Epithelial cell of proximal tubule (primary cell): ENCODE results near the gene TMEM208. TPM values are rescaled to one million over a fixed set of nuclear protein-coding genes. Genes with fewer than 3 reads are reported as not detected.
A peak's percentile ranks its signal among the peaks of the same experiment; 100 is the strongest.

ENCODE experiments used
- DNase-seq: peaks from one replicate; pipeline ENCODE4 v3.0.0-alpha.2; 2011; ENCODE audit warnings: low read depth
- H3K4me3 ChIP-seq: 2 replicates; pipeline ENCODE4 v1.5.1; 2011; ENCODE audit warnings: low read depth, mild to moderate bottlenecking, low read length
- CTCF ChIP-seq: conservative IDR thresholded peaks from 2 replicates; pipeline ENCODE4 v1.5.1; 2012; ENCODE audit warnings: low read depth, mild to moderate bottlenecking, low read length
- total RNA-seq: library from RNA; depleted of rRNA; stranded (reverse); fragments of >200 nt; gene quantifications from 2 replicates; pipeline ENCODE4 v1.2.3, GENCODE V29; 2015

The TMEM208 gene
- total RNA-seq, 1 donor from 2014 or later = 54.8 TPM

GRCh38 chr16:67246756-67247191 lies 19.8 kb downstream of the TMEM208 start:
- DNase-seq = no peak
- no peak for TF ChIP-seq CTCF
- H3K4me3 ChIP-seq = peak overlapping the region; percentile 90

DNA sequence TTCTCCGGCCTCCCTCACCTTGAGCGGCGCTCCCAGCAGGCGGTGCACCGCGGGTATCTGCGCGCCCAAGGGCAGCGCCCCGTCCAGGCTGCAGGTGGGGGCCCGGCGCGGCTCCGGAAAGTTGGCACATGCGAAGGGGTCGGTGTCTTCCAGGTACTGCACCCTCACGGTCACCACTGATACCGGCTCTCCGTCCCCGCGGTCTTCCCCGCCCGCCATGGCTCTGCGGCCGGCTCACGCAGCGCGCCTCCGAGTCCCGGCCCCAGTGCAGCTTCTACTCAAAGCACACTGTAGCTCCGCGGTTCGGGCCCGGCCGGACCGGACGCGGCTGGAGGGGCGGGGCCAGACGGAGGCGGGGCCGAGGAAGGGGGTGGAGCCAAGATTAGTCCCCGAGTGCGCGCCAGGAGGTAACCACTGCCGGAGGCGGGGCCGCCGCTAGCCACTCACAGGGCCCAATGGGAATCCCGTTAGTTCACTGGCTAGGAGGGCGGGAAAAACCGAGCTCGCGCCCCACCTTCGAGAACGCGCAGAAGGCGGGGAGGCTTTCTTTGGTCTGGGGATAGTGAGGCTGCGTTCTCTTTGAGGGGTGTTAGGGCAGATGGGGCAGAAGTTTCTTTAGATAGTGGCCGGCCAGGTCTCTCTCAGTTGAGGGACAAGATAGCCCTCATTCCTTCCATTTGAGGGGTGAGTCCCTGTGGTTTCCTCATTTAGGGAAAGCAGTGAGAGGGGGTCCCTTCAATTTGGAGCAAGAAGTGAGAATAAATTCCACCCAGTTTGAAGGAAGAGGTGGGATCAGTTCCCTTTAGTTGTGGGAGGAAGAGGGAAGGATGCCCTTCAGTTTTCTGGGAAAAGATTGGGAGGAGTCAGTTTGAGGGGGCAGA lies 20.5 kb downstream of the TMEM208 start, which contains the start of gene FHOD1:
Gene FHOD1, minus strand, starts transcription at position 290 of the 881 bp plus-strand sequence. Its CDS starts 71 bp downstream, at position 219.
- DNase-seq = no peak
- no peak for TF ChIP-seq CTCF
- H3K4me3 ChIP-seq = peak within 1 kb of the TSS; percentile 90

- peak overlapping the region; percentile 59 for H3K4me3 ChIP-seq
- TF ChIP-seq CTCF = no peak
- no peak for DNase-seq
Observed at GRCh38 chr16:67248073-67248400, 21.1 kb downstream of the TMEM208 start.

DNA sequence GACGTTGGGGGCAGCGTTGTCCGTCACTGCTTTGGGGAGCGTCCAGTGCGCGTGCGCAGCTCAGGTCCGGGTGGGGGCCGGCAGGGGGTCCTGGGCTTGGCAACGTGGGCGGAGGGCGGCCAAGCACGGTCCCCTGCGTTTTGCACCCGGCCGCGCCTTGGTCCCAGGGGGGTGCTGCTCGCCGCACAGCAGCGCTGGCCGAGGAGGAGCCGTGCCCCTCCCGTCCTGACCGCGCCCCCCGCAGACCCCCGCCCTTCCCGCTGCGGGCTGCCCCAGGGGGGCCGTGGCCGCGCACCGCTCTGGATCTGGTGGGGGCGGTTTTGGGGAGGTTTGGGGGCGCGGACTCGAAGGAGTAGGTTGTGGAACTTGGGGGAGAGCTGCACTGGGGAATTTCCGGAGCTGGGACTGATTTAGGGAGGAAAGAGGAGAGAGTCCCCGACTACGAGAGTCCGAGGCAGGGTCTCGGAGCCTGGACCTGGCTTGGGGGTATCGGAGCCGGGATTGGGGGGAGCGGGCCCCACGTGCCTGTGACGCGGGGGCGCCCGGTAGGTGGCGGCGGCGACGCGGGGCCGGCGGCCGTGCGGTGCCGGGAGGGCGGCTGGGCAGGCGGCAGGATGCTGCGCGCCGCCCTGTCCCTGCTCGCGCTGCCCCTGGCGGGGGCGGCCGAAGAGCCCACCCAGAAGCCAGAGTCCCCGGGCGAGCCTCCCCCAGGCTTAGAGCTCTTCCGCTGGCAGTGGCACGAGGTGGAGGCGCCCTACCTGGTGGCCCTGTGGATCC lies 21.7 kb downstream of the TMEM208 start, which contains the start of gene SLC9A5:
Gene SLC9A5, plus strand, starts transcription at position 579 of the 777 bp plus-strand sequence. Its CDS starts 36 bp downstream, at position 615.
- no peak for TF ChIP-seq CTCF
- DNase-seq = no peak
- peak within 1 kb of the TSS; percentile 59 for H3K4me3 ChIP-seq

GRCh38 chr16:67249178-67250044 lies 22.5 kb downstream of the TMEM208 start:
- DNase-seq = no peak
- no peak for TF ChIP-seq CTCF
- peak overlapping the region; percentile 59 for H3K4me3 ChIP-seq

DNA sequence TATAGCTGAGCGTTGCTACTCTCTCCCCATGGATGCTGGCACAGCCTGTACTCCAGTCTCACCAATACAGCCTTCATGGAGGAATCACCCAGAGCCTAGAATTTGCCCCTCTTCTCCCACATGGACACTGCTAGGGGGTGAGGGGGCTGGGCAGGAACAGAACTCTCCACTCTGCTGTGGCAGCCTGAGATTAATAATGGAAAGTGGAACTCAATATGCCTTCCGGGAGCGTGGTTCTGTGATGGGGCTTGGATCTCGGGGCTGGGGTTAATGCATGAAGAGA lies 23.1 kb downstream of the TMEM208 start:
- no peak for TF ChIP-seq CTCF
- H3K4me3 ChIP-seq = no peak overlapping the region
- no peak for DNase-seq
